ENCODE measurements around the gene DNAI1. TPM values are rescaled to one million over a fixed set of nuclear protein-coding genes. Genes with fewer than 3 reads are reported as not detected.

The DNAI1 gene
- total and polyA plus RNA-seq, 10 donors, result not detected

DNA sequence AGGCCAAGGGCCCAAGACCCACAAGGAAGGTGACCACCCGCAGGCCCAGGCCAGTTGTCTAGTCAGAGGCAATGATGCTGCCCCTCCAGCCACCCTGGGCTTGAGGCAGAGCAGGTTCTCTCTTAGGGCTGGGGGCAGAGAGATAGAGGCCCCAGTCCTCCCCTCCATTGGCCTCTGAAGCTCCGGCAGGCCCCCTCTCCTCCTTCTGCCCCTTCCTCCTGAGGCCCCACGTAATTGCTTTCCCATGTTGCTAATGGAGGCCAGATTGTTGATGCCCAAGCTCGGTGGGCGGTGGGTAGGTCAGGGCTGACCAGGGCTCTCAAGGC is 90.8 kb downstream of the DNAI1 start:
- peak; percentile 59 for DNase-seq
- WGBS, 5 donors, result 85 to 94% (median 89%) methylated on average over 5 of the region's 5 CpGs

DNA sequence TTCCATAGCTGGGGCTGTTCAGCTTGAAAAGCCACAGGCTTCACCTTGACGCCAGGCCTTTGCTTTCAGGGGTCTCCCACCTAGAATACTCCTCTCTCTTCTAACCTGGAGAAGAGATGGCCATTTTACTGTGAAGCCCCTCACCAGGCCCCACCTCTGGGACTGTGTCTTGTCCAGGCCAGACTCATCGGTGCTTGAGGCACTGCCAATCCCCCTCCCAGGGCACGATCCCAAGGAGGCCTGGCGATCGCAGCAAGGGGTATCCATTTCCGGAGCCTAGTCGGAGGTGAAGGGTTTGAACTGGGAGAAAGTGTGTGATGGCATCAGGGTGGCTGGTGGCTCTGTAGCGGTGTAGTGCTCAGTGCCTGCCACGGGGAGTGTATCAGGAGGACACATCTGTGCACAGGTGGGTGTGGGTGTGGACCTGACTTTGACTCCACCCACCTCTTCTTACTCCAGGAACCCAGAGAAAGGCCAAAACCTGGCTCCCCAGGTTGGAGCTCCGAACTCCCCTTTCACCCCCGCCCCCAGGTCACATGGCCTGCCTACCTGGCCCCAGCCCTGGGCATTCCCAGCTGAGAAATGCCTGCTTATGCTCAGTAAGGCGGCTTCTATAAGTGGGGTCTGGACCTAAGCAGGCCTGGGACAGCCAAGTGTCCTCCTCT is 91.5 kb downstream of the DNAI1 start:
- H3K9me3 ChIP-seq, result no peaks in the 10 kb centered on the region
- no peak overlapping the region for H3K27ac ChIP-seq
- peaks cover 0 to 8% (median 0%) of the 10 kb centered on the region in 6 donors for H3K36me3 ChIP-seq
- 80 to 88% (median 85%) methylated on average over 10 to 12 of the region's 12 CpGs for WGBS, 5 donors
- peaks cover 0 to 32% (median 6%) of the 10 kb centered on the region in 7 donors for H3K27me3 ChIP-seq (replicated peaks in 1 of 7)
- H3K4me3 ChIP-seq, result no peak overlapping the region
- TF ChIP-seq, protein P1, sequence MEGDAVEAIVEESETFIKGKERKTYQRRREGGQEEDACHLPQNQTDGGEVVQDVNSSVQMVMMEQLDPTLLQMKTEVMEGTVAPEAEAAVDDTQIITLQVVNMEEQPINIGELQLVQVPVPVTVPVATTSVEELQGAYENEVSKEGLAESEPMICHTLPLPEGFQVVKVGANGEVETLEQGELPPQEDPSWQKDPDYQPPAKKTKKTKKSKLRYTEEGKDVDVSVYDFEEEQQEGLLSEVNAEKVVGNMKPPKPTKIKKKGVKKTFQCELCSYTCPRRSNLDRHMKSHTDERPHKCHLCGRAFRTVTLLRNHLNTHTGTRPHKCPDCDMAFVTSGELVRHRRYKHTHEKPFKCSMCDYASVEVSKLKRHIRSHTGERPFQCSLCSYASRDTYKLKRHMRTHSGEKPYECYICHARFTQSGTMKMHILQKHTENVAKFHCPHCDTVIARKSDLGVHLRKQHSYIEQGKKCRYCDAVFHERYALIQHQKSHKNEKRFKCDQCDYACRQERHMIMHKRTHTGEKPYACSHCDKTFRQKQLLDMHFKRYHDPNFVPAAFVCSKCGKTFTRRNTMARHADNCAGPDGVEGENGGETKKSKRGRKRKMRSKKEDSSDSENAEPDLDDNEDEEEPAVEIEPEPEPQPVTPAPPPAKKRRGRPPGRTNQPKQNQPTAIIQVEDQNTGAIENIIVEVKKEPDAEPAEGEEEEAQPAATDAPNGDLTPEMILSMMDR (IDR thresholded peaks at IDR 0.05 in 8 of 11, conservative IDR thresholded peaks at IDR 0.05 in 3 of 11), result no peak
- TF ChIP-seq POLR2A (IDR thresholded peaks at IDR 0.05), result no peak
- TF ChIP-seq POLR2AphosphoS5 (IDR thresholded peaks at IDR 0.05), result no peak
- intact Hi-C loops (cut with DNase I; ENCODE audit: low total_unique reads), result no loop called here
- DNase-seq, result peak; percentile 55
- H3K4me1 ChIP-seq, result peaks cover 0 to 40% (median 8%) of the 10 kb centered on the region in 6 donors

More for the DNA sequence above, 90.8 kb downstream of the DNAI1 start:
- no peak overlapping the region for H3K27ac ChIP-seq
- peaks cover 0 to 33% (median 4%) of the 10 kb centered on the region in 6 donors for H3K4me1 ChIP-seq
- no peaks in the 10 kb centered on the region for H3K9me3 ChIP-seq
- H3K4me3 ChIP-seq, result no peak overlapping the region
- H3K27me3 ChIP-seq (replicated peaks in 1 of 7), result peaks cover 0 to 32% (median 6%) of the 10 kb centered on the region in 7 donors
- H3K36me3 ChIP-seq, result peaks cover 0 to 8% (median 0%) of the 10 kb centered on the region in 6 donors
- intact Hi-C loops (cut with DNase I; ENCODE audit: low total_unique reads), result loop anchor here (5.0 kb wide), 1 partner anchor 43 kb away; no protein-coding TSS in a partner anchor
- TF ChIP-seq POLR2AphosphoS5 (IDR thresholded peaks at IDR 0.05) (no peak), POLR2A (IDR thresholded peaks at IDR 0.05) (no peak)
- TF ChIP-seq, protein P1 (IDR thresholded peaks at IDR 0.05 in 8 of 11, conservative IDR thresholded peaks at IDR 0.05 in 3 of 11), result no peak

DNA sequence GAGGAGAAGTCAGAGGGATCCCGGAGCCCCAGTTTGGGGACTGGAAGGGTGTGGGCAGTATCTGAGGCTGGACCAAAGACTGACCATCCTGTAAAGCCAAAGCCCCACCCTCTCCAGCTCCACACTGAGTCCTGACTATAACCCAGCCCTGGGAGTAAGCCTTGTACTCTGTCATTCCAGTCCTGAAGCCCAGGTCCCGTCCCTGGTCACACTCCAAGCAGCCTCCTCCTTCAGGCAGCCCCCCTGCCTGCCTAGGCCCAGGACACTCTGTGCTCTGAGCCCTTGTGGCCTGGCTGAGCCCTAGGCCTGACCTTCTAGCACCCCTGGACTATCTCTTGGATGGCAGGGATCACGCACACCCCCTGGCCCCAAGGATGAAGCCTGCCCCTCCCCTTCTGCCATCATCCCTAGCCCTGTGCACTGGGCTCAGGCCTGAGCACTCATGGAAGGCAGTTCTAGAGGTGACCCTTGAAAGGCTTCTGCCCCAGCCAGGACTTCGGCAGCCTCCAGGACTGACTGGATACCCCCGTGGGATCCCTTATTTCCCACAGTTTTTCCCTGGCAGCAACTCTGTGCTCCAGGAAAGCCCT is 92.2 kb downstream of the DNAI1 start:
- H3K9me3 ChIP-seq, result no peaks in the 10 kb centered on the region
- intact Hi-C loops (cut with DNase I; ENCODE audit: low total_unique reads), result no loop called here
- H3K36me3 ChIP-seq, result peaks cover 0 to 8% (median 0%) of the 10 kb centered on the region in 6 donors
- TF ChIP-seq POLR2AphosphoS5 (IDR thresholded peaks at IDR 0.05) (no peak), POLR2A (IDR thresholded peaks at IDR 0.05) (no peak)
- TF ChIP-seq, protein P1 (IDR thresholded peaks at IDR 0.05 in 8 of 11, conservative IDR thresholded peaks at IDR 0.05 in 3 of 11), result no peak
- peaks cover 0 to 45% (median 8%) of the 10 kb centered on the region in 6 donors for H3K4me1 ChIP-seq
- 68 to 92% (median 86%) methylated on average over 4 to 5 of the region's 5 CpGs for WGBS, 5 donors
- DNase-seq, result peak; percentile 56
- H3K27ac ChIP-seq, result no peak overlapping the region
- no peak overlapping the region for H3K4me3 ChIP-seq
- peaks cover 0 to 32% (median 6%) of the 10 kb centered on the region in 7 donors for H3K27me3 ChIP-seq (replicated peaks in 1 of 7)
